ENCODE results near the gene SMARCA2. TPM values are rescaled to one million over a fixed set of nuclear protein-coding genes. Genes with fewer than 3 reads are reported as not detected.

Gene SMARCA2
- total and polyA plus RNA-seq, 9 of the 15 experiments (the other 6 are each of a cell fraction or from before 2014, with no cell fraction given): 8.0 to 34.8 (median 25.5) TPM

DNA sequence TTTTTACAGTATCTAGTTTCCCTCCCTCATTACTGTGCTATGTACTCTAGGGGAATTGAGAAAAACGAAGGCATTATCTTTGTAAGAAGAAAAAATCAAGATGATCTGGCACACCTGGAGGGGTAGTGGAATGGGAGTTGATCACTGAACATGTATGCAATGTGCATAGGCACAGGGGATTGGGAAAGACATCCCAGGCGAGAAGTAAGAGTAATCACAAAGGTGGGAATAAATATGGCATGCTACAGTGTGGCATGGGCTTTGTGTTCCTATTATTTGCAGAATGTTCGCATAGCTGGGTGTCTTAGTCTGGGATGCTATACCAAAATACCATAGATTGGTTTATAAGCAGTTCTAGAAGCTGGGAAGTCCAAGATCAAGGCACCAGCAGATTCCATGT lies 130.6 kb downstream of the SMARCA2 start:
- no peak for ATAC-seq
- FAIRE-seq: no peak
- no peak overlapping the region for H3K4me3 ChIP-seq
- H4K20me1 ChIP-seq (replicated peaks; ENCODE audit: control insufficient read depth, insufficient read depth, low read length): no peaks in the 10 kb centered on the region
- POLR2A ChIA-PET: no interaction called here
- intact Hi-C loops (cut with micrococcal nuclease) (no loop called here), in situ Hi-C loops (cut with MboI) (no loop called here)
- no peak overlapping the region for H3K4me2 ChIP-seq (ENCODE audit: insufficient read depth, low read length)
- CTCF ChIA-PET (ENCODE audit: low intra/inter-chr PET ratio): no interaction called here
- H3K79me2 ChIP-seq (ENCODE audit: control insufficient read depth, insufficient read depth, low read length): no peaks in the 10 kb centered on the region; the same call in 2 of the 3 replicates
- no peak overlapping the region for H3K9ac ChIP-seq (ENCODE audit: insufficient read depth in 1 of 2, low read depth in 2 of 2, low read length in 2 of 2)
- 86% methylated on average over 2 of the region's 3 CpGs for WGBS (ENCODE audit: insufficient coverage, low coverage, missing lambda C conversion rate)
- no TSS peak for BruUV-seq (replicated peaks)
- H2AFZ ChIP-seq (ENCODE audit: low read depth, low read length): no peak overlapping the region
- no peaks in the 10 kb centered on the region for H3K9me1 ChIP-seq (ENCODE audit: control insufficient read depth, insufficient read depth, low read length)
- no peak overlapping the region for H3K27ac ChIP-seq (ENCODE audit: extremely low read depth, low read depth, low read length)
- H3K36me3 ChIP-seq (ENCODE audit: control insufficient read depth, insufficient read depth, low read length): peaks cover under 1% of the 10 kb centered on the region; the same call in 1 of the 3 replicates
- no peaks in the 10 kb centered on the region for H3K4me1 ChIP-seq (replicated peaks in 1 of 2; ENCODE audit: control insufficient read depth in 2 of 2, insufficient read depth in 2 of 2, low read length in 2 of 2)
- H3K9me3 ChIP-seq (replicated peaks; ENCODE audit: control insufficient read depth, insufficient read depth, low read depth, low read length): no peaks in the 10 kb centered on the region
- DNase-seq (ENCODE audit: extremely low read depth in 1 of 4, low spot score in 3 of 4): no peak
- no peaks in the 10 kb centered on the region for H3K27me3 ChIP-seq (ENCODE audit: control insufficient read depth in 2 of 2, insufficient read depth in 2 of 2, low read length in 2 of 2)
- no peak for TF ChIP-seq XRCC4 (IDR thresholded peaks at IDR 0.05; ENCODE audit: extremely low read depth, insufficient read depth, insufficient read length)
- no peak for TF ChIP-seq MEF2D (tag; conservative IDR thresholded peaks at IDR 0.05; ENCODE audit: low read depth)
- no peak for TF ChIP-seq ZNF197 (CRISPR knock-in tag; IDR thresholded peaks at IDR 0.05; ENCODE audit: low read depth)
- TF ChIP-seq MXI1 (IDR thresholded peaks at IDR 0.05; ENCODE audit: low read depth, low read length): no peak
- TF ChIP-seq MAFF (IDR thresholded peaks at IDR 0.05; ENCODE audit: low read length): no peak
- TF ChIP-seq CEBPG (CRISPR knock-in tag; IDR thresholded peaks at IDR 0.05): no peak
- TF ChIP-seq CEBPG (tag; conservative IDR thresholded peaks at IDR 0.05 in 1 of 2, IDR thresholded peaks at IDR 0.05 in 1 of 2): no peak
- TF ChIP-seq SMAD3 (CRISPR knock-in tag; conservative IDR thresholded peaks at IDR 0.05): no peak
- TF ChIP-seq RERE (CRISPR knock-in tag; IDR thresholded peaks at IDR 0.05; ENCODE audit: borderline replicate concordance): no peak
- no peak for TF ChIP-seq ZNF121 (CRISPR knock-in tag; conservative IDR thresholded peaks at IDR 0.05)
- TF ChIP-seq KDM4B (IDR thresholded peaks at IDR 0.05; ENCODE audit: borderline replicate concordance in 2 of 2, low read depth in 1 of 2): no peak
- TF ChIP-seq, protein P1, sequence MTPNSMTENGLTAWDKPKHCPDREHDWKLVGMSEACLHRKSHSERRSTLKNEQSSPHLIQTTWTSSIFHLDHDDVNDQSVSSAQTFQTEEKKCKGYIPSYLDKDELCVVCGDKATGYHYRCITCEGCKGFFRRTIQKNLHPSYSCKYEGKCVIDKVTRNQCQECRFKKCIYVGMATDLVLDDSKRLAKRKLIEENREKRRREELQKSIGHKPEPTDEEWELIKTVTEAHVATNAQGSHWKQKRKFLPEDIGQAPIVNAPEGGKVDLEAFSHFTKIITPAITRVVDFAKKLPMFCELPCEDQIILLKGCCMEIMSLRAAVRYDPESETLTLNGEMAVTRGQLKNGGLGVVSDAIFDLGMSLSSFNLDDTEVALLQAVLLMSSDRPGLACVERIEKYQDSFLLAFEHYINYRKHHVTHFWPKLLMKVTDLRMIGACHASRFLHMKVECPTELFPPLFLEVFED (CRISPR knock-in tag; conservative IDR thresholded peaks at IDR 0.05): no peak
- no peak for TF ChIP-seq PRPF4 (IDR thresholded peaks at IDR 0.05; ENCODE audit: insufficient read depth, low read depth, low read length, poor library complexity, severe bottlenecking)
- no peak for TF ChIP-seq KDM1A (IDR thresholded peaks at IDR 0.05)

Data from K562 (cell line).